Hepatocyte (in vitro differentiated cells): Measurements from ENCODE around the gene WDR87.

Experiments
- EZH2 ChIP-seq: fragments of 200-600 bp; sonication (generic); IDR thresholded peaks from 2 replicates; pipeline ENCODE4 v1.6.1; 2016; ENCODE audit warnings: antibody characterized with exemption, mild to moderate bottlenecking, borderline replicate concordance
- TF ChIP-seq, protein P1 (sequence below): fragments of 200-600 bp; sonication (generic); IDR thresholded peaks from 2 replicates; pipeline ENCODE4 v1.5.1; 2016; ENCODE audit warnings: antibody characterized with exemption, mild to moderate bottlenecking; ENCODE audit not compliant: poor library complexity

DNA sequence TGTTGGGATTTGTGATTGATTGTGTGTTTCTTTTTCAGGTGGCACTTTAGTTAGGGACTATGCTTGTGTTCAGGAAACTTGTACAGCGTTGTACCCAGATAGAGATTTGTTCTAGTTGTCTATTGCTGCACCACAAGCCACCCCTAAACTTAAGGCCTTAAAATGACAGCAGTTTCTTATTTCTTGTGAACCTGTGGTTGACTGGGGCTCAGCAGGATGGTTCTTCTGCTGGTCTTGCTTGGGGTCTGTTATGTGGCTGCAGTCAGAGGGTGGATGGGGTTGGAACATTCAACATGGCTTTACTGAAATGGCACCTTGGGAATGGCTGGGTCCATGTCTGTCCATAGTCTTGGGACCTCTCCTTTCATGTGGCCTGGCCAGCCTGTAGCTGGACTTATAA is 28.9 kb upstream of the WDR87 start:
- TF ChIP-seq, protein P1, sequence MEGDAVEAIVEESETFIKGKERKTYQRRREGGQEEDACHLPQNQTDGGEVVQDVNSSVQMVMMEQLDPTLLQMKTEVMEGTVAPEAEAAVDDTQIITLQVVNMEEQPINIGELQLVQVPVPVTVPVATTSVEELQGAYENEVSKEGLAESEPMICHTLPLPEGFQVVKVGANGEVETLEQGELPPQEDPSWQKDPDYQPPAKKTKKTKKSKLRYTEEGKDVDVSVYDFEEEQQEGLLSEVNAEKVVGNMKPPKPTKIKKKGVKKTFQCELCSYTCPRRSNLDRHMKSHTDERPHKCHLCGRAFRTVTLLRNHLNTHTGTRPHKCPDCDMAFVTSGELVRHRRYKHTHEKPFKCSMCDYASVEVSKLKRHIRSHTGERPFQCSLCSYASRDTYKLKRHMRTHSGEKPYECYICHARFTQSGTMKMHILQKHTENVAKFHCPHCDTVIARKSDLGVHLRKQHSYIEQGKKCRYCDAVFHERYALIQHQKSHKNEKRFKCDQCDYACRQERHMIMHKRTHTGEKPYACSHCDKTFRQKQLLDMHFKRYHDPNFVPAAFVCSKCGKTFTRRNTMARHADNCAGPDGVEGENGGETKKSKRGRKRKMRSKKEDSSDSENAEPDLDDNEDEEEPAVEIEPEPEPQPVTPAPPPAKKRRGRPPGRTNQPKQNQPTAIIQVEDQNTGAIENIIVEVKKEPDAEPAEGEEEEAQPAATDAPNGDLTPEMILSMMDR = no peak
- TF ChIP-seq EZH2 = no peak
